Activated naive CD4-positive, alpha-beta T cell treated with anti-CD3 and anti-CD28 coated beads for 36 hours (primary cell): ENCODE data around the gene MSL1. TPM values are rescaled to one million over a fixed set of nuclear protein-coding genes. Genes with fewer than 3 reads are reported as not detected.
A peak's percentile ranks its signal among the peaks of the same experiment; 100 is the strongest.

Source experiments
- CTCF ChIA-PET: fragments of 350-600 bp; sonication (Branson Sonifier 250); formaldehyde crosslinking; loops from one replicate; lab custom pipeline; 2021; ENCODE audit warnings: antibody characterized with exemption; lab: Charles Lee
- DNase-seq: peaks from one replicate; pipeline ENCODE4 v3.0.0-alpha.2; 2020
- H3K27ac Mint-ChIP-seq: one replicate; pipeline ENCODE4 v1.8.0; 2021; ENCODE audit warnings: mild to moderate bottlenecking, mixed read lengths
- H3K27me3 Mint-ChIP-seq: one replicate; pipeline ENCODE4 v1.8.0; 2021; ENCODE audit warnings: low read depth, mixed read lengths
- H3K36me3 Mint-ChIP-seq: one replicate; pipeline ENCODE4 v1.8.0; 2021; ENCODE audit warnings: low read depth, mixed read lengths
- H3K4me1 Mint-ChIP-seq: one replicate; pipeline ENCODE4 v1.8.0; 2021; ENCODE audit warnings: low read depth, mixed read lengths
- H3K4me3 Mint-ChIP-seq: one replicate; pipeline ENCODE4 v1.8.0; 2021; ENCODE audit warnings: mild to moderate bottlenecking, moderate library complexity, mixed read lengths
- H3K9me3 Mint-ChIP-seq: one replicate; pipeline ENCODE4 v1.8.0; 2021; ENCODE audit warnings: mixed read lengths
- intact Hi-C: fragments of 100-400 bp; cut with micrococcal nuclease; formaldehyde crosslinking; loops from one replicate; pipeline ENCODE4 v1.15.1; 2023
- total RNA-seq, 2 experiments: library from RNA; stranded (reverse); gene quantifications; one replicate each; pipeline ENCODE4 v1.2.3, GENCODE V29; 2021

The MSL1 gene
- total RNA-seq, 2 experiments from 2014 or later = 72.1 to 72.2 TPM

- Mint-ChIP-seq H3K9me3 (no peaks in the 10 kb centered on the region), H3K4me1 (peaks cover 93% of the 10 kb centered on the region), H3K27ac (peak overlapping the region; percentile 80), H3K4me3 (no peak overlapping the region), H3K36me3 (no peaks in the 10 kb centered on the region), H3K27me3 (no peaks in the 10 kb centered on the region)
- peak; percentile 79 for DNase-seq
- intact Hi-C loops = loop anchor here (1.0 to 10.0 kb wide), 4 partner anchors 13 to 1237 kb away; partner anchors contain the start of genes LASP1 and STARD3
- CTCF ChIA-PET = interaction anchor here (0.6 to 6.5 kb wide), 11 partner anchors 7 to 213 kb away, joined by 3 to 90 read pairs (median 4); partner anchors contain the start of genes CSF3, NR1D1 and THRA
Observed at GRCh38 chr17:40108970-40109824, 12.6 kb upstream of the MSL1 start.

GRCh38 chr17:40110026-40110845 lies 11.5 kb upstream of the MSL1 start:
- CTCF ChIA-PET = interaction anchor here (0.6 to 6.5 kb wide), 18 partner anchors 8 to 214 kb away, joined by 3 to 90 read pairs (median 13); partner anchors contain the start of genes CSF3, MED24, MSL1 and NR1D1
- peaks cover 82% of the 10 kb centered on the region for H3K4me1 Mint-ChIP-seq
- H3K27ac Mint-ChIP-seq = no peak overlapping the region
- DNase-seq = no peak
- H3K36me3 Mint-ChIP-seq = no peaks in the 10 kb centered on the region
- intact Hi-C loops = loop anchor here (5.0 kb wide), 1 partner anchor 42 kb away; no protein-coding TSS in a partner anchor
- no peaks in the 10 kb centered on the region for H3K9me3 Mint-ChIP-seq
- no peak overlapping the region for H3K4me3 Mint-ChIP-seq
- H3K27me3 Mint-ChIP-seq = no peaks in the 10 kb centered on the region

DNA sequence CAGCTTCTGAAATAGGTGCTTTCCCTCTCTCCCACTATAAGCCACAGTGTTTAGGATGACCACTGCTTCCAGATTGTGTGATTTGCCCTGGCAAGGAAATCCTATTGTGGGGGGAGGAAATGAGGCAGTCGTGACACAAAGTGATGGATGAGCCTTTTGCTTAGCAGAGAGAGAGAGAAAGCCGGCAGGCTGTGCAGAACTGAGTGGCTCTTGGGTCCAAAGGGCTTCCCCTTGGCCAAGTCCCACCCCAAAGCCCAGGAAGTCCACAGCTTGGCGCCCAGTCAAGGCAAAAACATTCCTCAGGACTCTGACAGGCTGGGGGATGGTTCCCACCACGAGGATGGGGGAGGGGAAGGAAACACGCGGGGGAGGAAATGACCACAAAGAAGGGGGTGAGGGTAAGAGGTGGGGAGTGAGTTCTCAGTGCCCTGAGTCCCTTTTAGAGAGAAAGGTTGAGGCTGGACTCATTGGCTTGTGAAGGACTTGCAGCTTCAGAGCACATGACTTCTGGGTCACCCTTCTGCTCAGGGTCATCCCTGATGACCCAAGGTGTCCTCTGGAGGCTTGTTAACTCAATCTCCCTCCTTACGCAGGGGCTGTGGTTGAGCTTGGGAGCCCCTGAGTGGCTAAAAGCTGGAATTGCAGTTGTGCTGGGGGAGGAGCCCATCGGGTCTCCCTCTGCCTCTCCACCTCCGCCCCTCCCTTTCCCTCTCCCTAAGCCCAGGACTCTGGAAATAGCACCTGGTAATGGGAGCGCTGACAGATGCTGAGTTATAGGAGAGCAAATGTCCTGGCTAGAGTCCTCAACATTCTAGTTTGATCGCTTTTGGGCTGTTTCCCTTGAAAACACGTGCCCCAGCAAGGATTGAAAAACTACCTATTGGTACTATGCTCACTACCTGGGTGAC lies 10.3 kb upstream of the MSL1 start:
- H3K4me3 Mint-ChIP-seq = peak overlapping the region; percentile 20
- no peaks in the 10 kb centered on the region for H3K36me3 Mint-ChIP-seq
- CTCF ChIA-PET = interaction anchor here (0.5 to 6.5 kb wide), 29 partner anchors 10 to 232 kb away, joined by 3 to 116 read pairs (median 10); partner anchors contain the start of genes CSF3, MED24, MSL1 and NR1D1
- peaks cover 70% of the 10 kb centered on the region for H3K4me1 Mint-ChIP-seq
- H3K9me3 Mint-ChIP-seq = no peaks in the 10 kb centered on the region
- DNase-seq = peak; percentile 85
- no peaks in the 10 kb centered on the region for H3K27me3 Mint-ChIP-seq
- intact Hi-C loops = loop anchor here (1.0 to 5.0 kb wide), 3 partner anchors 41 to 98 kb away; no protein-coding TSS in a partner anchor
- peak overlapping the region; percentile 91 for H3K27ac Mint-ChIP-seq

GRCh38 chr17:40112191-40112711 lies 9.5 kb upstream of the MSL1 start:
- no peaks in the 10 kb centered on the region for H3K9me3 Mint-ChIP-seq
- H3K4me1 Mint-ChIP-seq = peaks cover 62% of the 10 kb centered on the region
- CTCF ChIA-PET = interaction anchor here (0.5 to 6.5 kb wide), 35 partner anchors 10 to 233 kb away, joined by 3 to 116 read pairs (median 10); partner anchors contain the start of genes CASC3, CSF3, MED24 and MSL1
- peak overlapping the region; percentile 91 for H3K27ac Mint-ChIP-seq
- no peaks in the 10 kb centered on the region for H3K27me3 Mint-ChIP-seq
- intact Hi-C loops = loop anchor here (5.0 kb wide), 1 partner anchor 40 kb away; no protein-coding TSS in a partner anchor
- no peak for DNase-seq
- H3K4me3 Mint-ChIP-seq = no peak overlapping the region
- H3K36me3 Mint-ChIP-seq = no peaks in the 10 kb centered on the region

- Mint-ChIP-seq H3K27ac (peak overlapping the region; percentile 91), H3K4me3 (no peak overlapping the region), H3K27me3 (no peaks in the 10 kb centered on the region), H3K36me3 (no peaks in the 10 kb centered on the region), H3K9me3 (no peaks in the 10 kb centered on the region), H3K4me1 (peaks cover 57% of the 10 kb centered on the region)
- DNase-seq = no peak
- intact Hi-C loops = loop anchor here (1.0 to 5.0 kb wide), 6 partner anchors 9 to 175 kb away; partner anchors contain the start of genes CASC3, CDC6 and MSL1
- CTCF ChIA-PET = interaction anchor here (0.6 to 6.5 kb wide), 44 partner anchors 8 to 250 kb away, joined by 3 to 116 read pairs (median 8); partner anchors contain the start of genes CASC3, CSF3, MED24 and MSL1
Observed at GRCh38 chr17:40112718-40113109, 9.1 kb upstream of the MSL1 start.

DNA sequence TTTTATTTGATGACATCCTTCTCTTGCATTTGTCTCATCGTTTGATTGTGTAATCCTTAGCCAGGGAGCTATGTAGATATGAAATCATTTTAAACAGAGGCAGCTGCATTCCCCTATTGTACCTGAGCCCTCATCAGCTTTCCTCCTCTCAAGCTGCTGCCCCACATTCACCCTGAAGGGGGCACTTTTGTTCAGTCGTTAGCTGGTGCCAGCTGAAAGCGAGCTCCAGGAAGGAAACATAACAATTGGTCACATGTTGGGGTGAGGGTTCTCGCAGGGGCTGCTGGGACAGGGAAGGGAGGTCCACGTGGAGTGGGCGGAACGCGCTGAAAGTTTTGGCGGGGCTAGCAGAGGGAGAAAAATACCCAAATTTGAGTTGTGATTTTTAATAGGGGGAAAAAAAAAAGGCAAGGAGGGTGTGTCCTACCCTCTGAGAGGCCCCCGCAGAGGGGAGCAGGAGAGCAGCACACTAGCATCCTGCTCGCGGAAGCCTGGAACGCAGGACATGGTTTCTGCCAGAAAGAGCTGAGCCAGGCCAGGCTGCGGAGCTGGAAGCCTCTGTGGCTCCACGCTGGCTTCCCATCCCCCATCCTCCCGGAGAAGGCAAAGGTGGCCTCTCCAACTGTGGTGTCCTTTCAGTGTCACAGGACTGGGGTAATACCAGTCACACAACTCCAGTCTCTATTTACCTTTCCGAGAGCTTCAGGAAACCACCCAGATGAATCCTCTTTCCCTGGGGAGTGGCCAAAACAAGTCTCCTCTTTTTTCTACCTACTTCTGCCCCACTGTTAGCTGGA lies 8.5 kb upstream of the MSL1 start:
- no peaks in the 10 kb centered on the region for H3K27me3 Mint-ChIP-seq
- peak overlapping the region; percentile 81 for H3K4me3 Mint-ChIP-seq
- CTCF ChIA-PET = interaction anchor here (0.6 to 6.5 kb wide), 48 partner anchors 8 to 250 kb away, joined by 3 to 116 read pairs (median 6); partner anchors contain the start of genes CASC3, CSF3, MED24 and MSL1
- intact Hi-C loops = loop anchor here (1.0 to 5.0 kb wide), 6 partner anchors 8 to 174 kb away; partner anchors contain the start of genes CASC3, CDC6 and MSL1
- no peaks in the 10 kb centered on the region for H3K36me3 Mint-ChIP-seq
- peak overlapping the region; percentile 91 for H3K27ac Mint-ChIP-seq
- peak; percentile 98 for DNase-seq
- H3K4me1 Mint-ChIP-seq = peaks cover 52% of the 10 kb centered on the region
- H3K9me3 Mint-ChIP-seq = no peaks in the 10 kb centered on the region

- no peak for DNase-seq
- intact Hi-C loops = loop anchor here (1.0 to 5.0 kb wide), 6 partner anchors 7 to 173 kb away; partner anchors contain the start of genes CASC3, CDC6 and MSL1
- peak overlapping the region; percentile 81 for H3K4me3 Mint-ChIP-seq
- no peaks in the 10 kb centered on the region for H3K9me3 Mint-ChIP-seq
- no peaks in the 10 kb centered on the region for H3K27me3 Mint-ChIP-seq
- H3K4me1 Mint-ChIP-seq = peaks cover 48% of the 10 kb centered on the region
- H3K36me3 Mint-ChIP-seq = no peaks in the 10 kb centered on the region
- H3K27ac Mint-ChIP-seq = peak overlapping the region; percentile 91
- CTCF ChIA-PET = interaction anchor here (0.6 to 6.5 kb wide), 28 partner anchors 9 to 249 kb away, joined by 3 to 116 read pairs (median 11); partner anchors contain the start of genes CASC3, CSF3, MSL1 and NR1D1
Observed at GRCh38 chr17:40113907-40114245, 7.9 kb upstream of the MSL1 start.

DNA sequence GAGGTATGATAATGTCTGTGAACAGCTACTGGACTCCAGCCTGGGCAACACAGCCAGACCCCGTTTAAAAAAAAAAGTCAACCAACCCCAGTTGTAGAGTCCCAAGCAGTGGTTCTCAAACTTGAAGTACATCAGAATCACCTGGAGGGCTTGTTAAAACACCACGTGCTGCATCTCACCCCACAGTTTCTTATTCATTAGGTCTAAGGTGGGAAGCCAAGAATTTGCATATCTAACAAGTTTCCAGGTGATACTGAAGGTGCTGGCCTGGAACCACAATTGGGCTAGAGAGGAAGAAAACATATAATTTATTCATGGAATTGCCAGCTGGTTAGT lies 6.7 kb upstream of the MSL1 start:
- Mint-ChIP-seq H3K4me1 (peaks cover 36% of the 10 kb centered on the region), H3K4me3 (no peak overlapping the region), H3K36me3 (no peaks in the 10 kb centered on the region), H3K9me3 (no peaks in the 10 kb centered on the region), H3K27me3 (no peaks in the 10 kb centered on the region), H3K27ac (no peak overlapping the region)
- CTCF ChIA-PET = interaction anchor here (0.6 to 6.2 kb wide), 9 partner anchors 9 to 240 kb away, joined by 3 to 116 read pairs (median 25); partner anchors contain the start of genes CASC3, MSL1 and NR1D1
- intact Hi-C loops = no loop called here
- DNase-seq = no peak

DNA sequence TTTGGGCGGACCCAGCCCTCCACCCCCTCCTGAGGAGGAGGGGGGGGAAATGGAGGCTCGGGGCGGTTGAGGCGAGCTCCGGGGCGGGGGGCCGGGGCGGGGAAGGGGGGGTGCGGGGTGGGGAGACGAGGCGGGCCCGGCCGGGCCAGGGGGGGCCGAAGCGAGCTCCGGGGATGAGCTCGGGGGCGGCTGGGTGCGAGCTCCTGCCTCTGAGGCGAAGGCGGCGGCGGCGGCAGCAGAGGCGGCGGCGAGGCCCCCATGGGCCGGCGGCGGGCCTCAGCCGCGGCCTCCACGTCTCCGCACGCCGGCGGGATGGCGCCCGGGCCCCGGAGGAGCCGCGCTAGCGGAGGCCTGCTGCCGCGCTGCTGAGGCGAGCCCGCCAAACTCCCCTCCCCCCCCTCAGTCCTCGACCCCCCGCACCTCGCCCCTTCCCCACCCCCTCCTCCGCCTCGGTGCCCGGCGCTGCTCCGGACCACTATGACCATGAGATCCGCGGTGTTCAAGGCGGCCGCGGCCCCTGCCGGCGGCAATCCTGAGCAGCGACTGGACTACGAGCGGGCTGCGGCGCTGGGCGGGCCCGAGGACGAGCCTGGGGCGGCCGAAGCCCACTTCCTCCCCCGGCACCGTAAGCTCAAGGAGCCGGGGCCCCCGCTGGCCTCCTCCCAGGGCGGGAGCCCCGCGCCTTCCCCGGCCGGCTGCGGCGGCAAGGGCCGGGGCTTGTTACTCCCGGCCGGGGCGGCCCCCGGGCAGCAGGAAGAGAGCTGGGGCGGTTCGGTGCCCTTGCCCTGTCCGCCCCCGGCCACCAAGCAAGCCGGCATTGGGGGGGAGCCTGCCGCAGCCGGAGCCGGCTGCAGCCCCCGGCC lies 596 bp downstream of the MSL1 start:
- intact Hi-C loops = loop anchor here (2.0 kb wide), 1 partner anchor 46 kb away; no protein-coding TSS in a partner anchor
- no peaks in the 10 kb centered on the region for H3K9me3 Mint-ChIP-seq
- peaks cover 16% of the 10 kb centered on the region for H3K36me3 Mint-ChIP-seq
- H3K4me3 Mint-ChIP-seq = peak overlapping the region; percentile 92
- DNase-seq = peak; percentile 37
- CTCF ChIA-PET = interaction anchor here (0.5 to 5.3 kb wide), 6 partner anchors 10 to 96 kb away, joined by 3 to 56 read pairs (median 4); partner anchors contain the start of gene NR1D1
- H3K4me1 Mint-ChIP-seq = peaks cover 27% of the 10 kb centered on the region
- peak overlapping the region; percentile 55 for H3K27ac Mint-ChIP-seq
- no peaks in the 10 kb centered on the region for H3K27me3 Mint-ChIP-seq
